RWPE1 (cell line): ENCODE results near the gene VWA8.
"Not testable (repeated sequence)": the region's sequence is repeated elsewhere in the genome, so short reads cannot be mapped to it uniquely, and the experiment has no call there.

Experiments used
- CTCF ChIA-PET: fragments of 350-600 bp; sonication (Branson Sonifier 250); formaldehyde crosslinking; extraction: SDS; loops from one replicate; lab custom pipeline; 2021; lab: Yijun Ruan, JAX
- POLR2A ChIA-PET: fragments of 400-600 bp; formaldehyde crosslinking; extraction: SDS; loops from one replicate; lab custom pipeline; 2020; ENCODE audit warnings: antibody characterized with exemption; ENCODE audit not compliant: low non-redundant PET; lab: Yijun Ruan, JAX
- DNase-seq: peaks from one replicate; pipeline ENCODE4 v3.0.0; 2012; ENCODE audit warnings: low spot score
- H3K27ac ChIP-seq: fragments of 450-650 bp; 2 replicates; pipeline ENCODE4 v1.5.1; 2017
- TF ChIP-seq, protein P1 (sequence below): fragments of 450-650 bp; conservative IDR thresholded peaks from 2 replicates; pipeline ENCODE4 v1.5.1; 2017; ENCODE audit warnings: low read depth, mild to moderate bottlenecking

VWA8 gene

GRCh38 chr13:41751277-41751676 lies 209.6 kb downstream of the VWA8 start:
- CTCF ChIA-PET: interaction anchor here (0.8 kb wide), 1 partner anchor 14 kb away, joined by 3 read pairs; no protein-coding TSS in a partner anchor

DNA sequence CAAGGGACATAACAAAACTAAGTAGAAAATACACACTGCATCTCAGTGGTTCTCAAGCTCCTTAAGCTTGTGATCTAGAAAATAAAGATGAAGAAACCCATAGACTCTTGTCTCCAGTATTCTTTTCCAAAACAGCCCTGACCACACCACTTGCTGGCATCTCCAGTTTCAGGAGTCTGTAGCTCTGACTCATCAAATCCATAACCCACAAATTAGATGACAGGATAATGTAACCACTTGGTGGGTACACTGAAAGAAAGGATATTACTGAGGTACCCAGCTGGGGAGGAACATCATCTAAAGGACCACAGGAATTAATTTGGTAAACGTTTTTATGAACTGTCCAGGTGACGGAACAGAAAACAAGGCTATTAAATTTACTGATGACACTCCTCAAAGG lies 214.7 kb downstream of the VWA8 start:
- no peak overlapping the region for H3K27ac ChIP-seq
- POLR2A ChIA-PET: no interaction called here
- CTCF ChIA-PET: interaction anchor here (0.6 kb wide), 1 partner anchor 193 kb away, joined by 3 read pairs; no protein-coding TSS in a partner anchor
- TF ChIP-seq, protein P1, sequence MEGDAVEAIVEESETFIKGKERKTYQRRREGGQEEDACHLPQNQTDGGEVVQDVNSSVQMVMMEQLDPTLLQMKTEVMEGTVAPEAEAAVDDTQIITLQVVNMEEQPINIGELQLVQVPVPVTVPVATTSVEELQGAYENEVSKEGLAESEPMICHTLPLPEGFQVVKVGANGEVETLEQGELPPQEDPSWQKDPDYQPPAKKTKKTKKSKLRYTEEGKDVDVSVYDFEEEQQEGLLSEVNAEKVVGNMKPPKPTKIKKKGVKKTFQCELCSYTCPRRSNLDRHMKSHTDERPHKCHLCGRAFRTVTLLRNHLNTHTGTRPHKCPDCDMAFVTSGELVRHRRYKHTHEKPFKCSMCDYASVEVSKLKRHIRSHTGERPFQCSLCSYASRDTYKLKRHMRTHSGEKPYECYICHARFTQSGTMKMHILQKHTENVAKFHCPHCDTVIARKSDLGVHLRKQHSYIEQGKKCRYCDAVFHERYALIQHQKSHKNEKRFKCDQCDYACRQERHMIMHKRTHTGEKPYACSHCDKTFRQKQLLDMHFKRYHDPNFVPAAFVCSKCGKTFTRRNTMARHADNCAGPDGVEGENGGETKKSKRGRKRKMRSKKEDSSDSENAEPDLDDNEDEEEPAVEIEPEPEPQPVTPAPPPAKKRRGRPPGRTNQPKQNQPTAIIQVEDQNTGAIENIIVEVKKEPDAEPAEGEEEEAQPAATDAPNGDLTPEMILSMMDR: no peak
- peak; percentile 11 for DNase-seq

More at GRCh38 chr13:41751277-41751676, 209.6 kb downstream of the VWA8 start:
- TF ChIP-seq, protein P1: no peak
- no peak for DNase-seq
- H3K27ac ChIP-seq: no peak overlapping the region
- POLR2A ChIA-PET: no interaction called here

DNA sequence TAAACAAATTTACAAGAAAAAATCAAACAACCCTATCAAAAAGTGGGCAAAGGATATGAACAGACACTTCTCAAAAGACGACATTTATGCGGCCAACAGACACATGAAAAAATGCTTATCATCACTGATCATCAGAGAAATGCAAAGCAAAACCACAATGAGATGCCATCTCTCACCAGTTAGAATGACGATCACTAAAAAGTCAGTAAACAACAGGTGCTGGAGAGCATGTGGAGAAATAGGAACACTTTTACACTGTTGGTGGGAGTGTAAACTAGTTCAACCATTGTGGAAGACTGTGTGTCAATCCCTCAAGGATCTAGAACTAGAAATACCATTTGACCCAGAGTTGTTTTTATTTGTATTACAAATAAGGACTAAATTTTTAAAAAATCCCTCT lies 215.4 kb downstream of the VWA8 start:
- POLR2A ChIA-PET: not testable (repeated sequence)

GRCh38 chr13:41742917-41743552 lies 217.9 kb downstream of the VWA8 start:
- ChIA-PET POLR2A (no interaction called here), CTCF (interaction anchor here (0.6 kb wide), 1 partner anchor 733 kb away, joined by 3 read pairs; no protein-coding TSS in a partner anchor)
- TF ChIP-seq, protein P1: no peak
- no peak overlapping the region for H3K27ac ChIP-seq
- no peak for DNase-seq

More for the DNA sequence above, 215.4 kb downstream of the VWA8 start:
- DNase-seq, H3K27ac ChIP-seq, CTCF ChIA-PET: not testable (repeated sequence)

DNA sequence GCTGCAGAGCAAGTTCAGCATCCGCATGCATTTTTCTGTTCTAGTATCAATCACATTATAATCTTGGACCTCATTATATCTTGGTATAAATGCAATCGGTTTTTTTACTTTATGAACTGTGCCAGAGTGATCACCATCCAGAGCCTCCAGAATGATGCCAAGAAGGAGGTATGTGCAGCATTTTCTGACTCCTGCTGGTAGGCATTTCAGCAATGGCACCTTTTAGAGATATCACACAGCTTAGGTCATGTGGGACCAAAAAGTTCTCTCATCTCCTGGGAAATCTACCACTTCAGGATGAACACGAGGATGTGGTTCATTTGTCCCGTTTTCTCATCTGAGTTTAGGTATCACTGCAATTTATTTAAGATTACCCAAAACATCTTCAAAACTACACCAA lies 220.4 kb downstream of the VWA8 start:
- ChIA-PET POLR2A (no interaction called here), CTCF (interaction anchor here (0.6 kb wide), 1 partner anchor 837 kb away, joined by 3 read pairs; no protein-coding TSS in a partner anchor)
- H3K27ac ChIP-seq: no peak overlapping the region
- TF ChIP-seq, protein P1: no peak
- no peak for DNase-seq

DNA sequence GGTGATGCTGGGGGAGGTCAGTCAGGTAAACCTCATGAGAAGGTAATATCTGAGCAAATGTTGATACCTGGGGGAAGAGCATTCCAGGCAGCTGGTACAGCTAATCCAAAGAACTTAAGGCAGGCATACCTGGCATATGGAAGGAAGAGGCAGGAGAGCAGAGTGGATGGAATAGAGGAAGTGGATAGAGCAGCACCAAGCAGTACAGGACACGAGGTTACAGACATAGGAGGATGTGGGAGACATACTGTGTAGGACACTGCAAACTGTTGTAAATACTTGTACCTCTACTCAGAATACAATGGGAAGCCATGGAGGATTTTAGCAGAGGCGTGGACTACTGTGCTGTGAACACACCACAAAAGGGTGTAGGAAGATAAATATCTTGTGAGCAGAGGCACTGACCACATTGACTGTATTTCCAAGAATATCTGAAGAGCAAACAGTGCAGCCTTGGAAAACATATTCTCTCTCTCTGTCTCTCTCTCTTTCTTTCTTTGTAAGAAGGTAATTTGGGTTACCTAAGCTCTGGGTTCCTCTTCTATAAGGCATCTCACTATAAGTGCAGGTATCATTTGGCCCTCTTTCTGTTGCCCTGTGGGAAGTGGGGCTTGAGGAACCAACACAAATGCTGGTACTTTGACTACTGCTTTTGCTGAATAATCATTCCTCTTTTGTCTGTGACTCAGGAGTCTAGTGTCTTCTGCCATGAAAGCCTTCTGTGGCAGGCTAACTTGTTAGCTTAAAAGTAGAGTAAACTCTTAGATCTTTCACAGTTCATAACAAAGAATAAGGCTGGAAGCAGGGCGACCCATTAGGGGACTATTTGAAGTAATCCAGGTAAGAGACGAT lies 238.0 kb downstream of the VWA8 start:
- TF ChIP-seq, protein P1: no peak
- DNase-seq: no peak
- POLR2A ChIA-PET: no interaction called here
- CTCF ChIA-PET: interaction anchor here (0.6 kb wide), 1 partner anchor 376 kb away, joined by 5 read pairs; no protein-coding TSS in a partner anchor
- H3K27ac ChIP-seq: no peak overlapping the region
